Femur (tissue), 1 donor: ENCODE results near the gene PCDHGC5.

Experiments
- DNase-seq: peaks from one replicate; pipeline ENCODE4 v3.0.0-alpha.2; 2017

Gene PCDHGC5

DNA sequence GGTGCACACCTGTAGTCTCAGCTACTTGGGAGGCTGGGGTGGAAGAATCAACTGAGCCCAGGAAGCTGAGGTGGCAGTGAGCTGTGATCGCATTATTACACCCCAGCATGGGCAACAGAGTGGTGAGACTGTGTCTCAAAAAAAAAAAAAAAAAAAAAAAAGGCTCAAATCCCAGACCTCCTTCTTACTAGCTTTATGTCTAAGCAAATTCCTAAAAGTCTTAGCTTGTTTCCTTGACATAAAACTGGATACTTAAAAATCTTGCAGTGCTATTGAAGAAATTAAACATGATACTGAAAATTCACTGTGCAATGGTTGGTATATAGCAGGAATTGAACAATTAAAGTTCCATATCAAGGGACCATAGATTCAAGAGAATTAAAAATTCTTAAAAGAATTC lies 45.0 kb downstream of the PCDHGC5 start:
- no peak for DNase-seq

DNA sequence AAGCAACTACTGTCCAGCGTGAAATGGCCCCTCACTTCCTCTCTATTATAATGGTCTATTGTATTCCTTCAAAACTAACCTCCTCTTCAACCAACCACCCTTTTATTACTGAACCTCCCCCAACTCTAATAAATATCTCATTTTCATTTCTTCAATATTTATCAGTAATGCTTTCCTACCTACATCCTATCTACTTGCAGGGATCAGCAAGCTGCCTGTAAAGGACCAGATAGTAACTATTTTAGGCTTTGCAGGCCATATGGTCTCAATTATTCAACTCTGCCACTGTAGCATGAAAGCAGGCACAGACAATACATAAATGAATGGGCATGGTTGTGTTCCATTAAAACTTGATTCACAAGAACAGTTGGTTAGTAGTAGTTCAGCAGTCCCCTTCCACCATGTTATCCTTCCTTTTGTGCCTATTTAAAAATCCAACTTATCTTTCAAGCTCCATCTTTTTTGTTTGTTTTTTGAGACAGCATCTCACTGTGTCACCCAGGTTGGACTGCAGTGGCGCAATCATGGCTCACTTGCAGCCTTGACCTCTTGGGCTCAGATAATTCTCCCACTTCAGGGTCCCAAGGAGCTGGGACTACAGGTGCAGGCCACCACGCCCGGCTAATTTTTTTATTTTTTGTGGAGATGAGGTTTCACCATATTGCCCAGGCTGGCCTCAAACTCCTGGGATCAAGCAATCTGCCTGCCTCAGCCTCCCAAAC lies 45.8 kb downstream of the PCDHGC5 start:
- DNase-seq, result no peak
